Fibroblast of lung (primary cell): ENCODE results near the gene IL13RA1. TPM values are rescaled to one million over a fixed set of nuclear protein-coding genes. Genes with fewer than 3 reads are reported as not detected.

ENCODE experiments used
- DNase-seq, 2 donors: peaks; one replicate each; pipeline versions ENCODE4 v3.0.0 to v3.0.0-alpha.2; 2010; ENCODE audit warnings: low read depth in 2 of 2
- H2AFZ ChIP-seq: 2 replicates; pipeline ENCODE4 v1.5.1; 2012; ENCODE audit warnings: low read length, control low read depth, inconsistent platforms
- H3K27ac ChIP-seq: 2 replicates; pipeline ENCODE4 v1.5.1; 2011; ENCODE audit warnings: low read length, control low read depth; ENCODE audit not compliant: insufficient read depth
- H3K27me3 ChIP-seq: 2 replicates; pipeline ENCODE4 v1.5.1; 2011; ENCODE audit warnings: mild to moderate bottlenecking, low read length; ENCODE audit not compliant: control insufficient read depth, insufficient read depth
- H3K36me3 ChIP-seq: 2 replicates; pipeline ENCODE4 v1.5.1; 2011; ENCODE audit warnings: low read length; ENCODE audit not compliant: control insufficient read depth, insufficient read depth
- H3K4me1 ChIP-seq: 2 replicates; pipeline ENCODE4 v1.5.1; 2011; ENCODE audit warnings: low read length; ENCODE audit not compliant: control insufficient read depth, insufficient read depth; ENCODE audit errors: extremely low read depth
- H3K4me2 ChIP-seq: 2 replicates; pipeline ENCODE4 v1.5.1; 2011; ENCODE audit warnings: low read length, control low read depth; ENCODE audit not compliant: insufficient read depth; ENCODE audit errors: extremely low read depth
- H3K4me3 ChIP-seq, 4 experiments: fragments of 200-600 bp in 1 of 4; sonication (generic) in 1 of 4; replicated peaks in 1 of 4; 2 replicates each; pipeline ENCODE4 v1.5.1; 2011 to 2016; ENCODE audit warnings: low read length in 4 of 4, low read depth in 3 of 4, mild to moderate bottlenecking in 3 of 4, control low read depth in 2 of 4, inconsistent platforms in 1 of 4, mixed read lengths in 1 of 4; ENCODE audit not compliant: insufficient read depth in 1 of 4; ENCODE audit errors: control extremely low read depth in 1 of 4
- H3K79me2 ChIP-seq: 2 replicates; pipeline ENCODE4 v1.5.1; 2012; ENCODE audit warnings: mild to moderate bottlenecking, low read length, inconsistent platforms; ENCODE audit not compliant: control insufficient read depth, insufficient read depth
- H3K9ac ChIP-seq: 2 replicates; pipeline ENCODE4 v1.5.1; 2011; ENCODE audit warnings: mild to moderate bottlenecking, low read length, control low read depth; ENCODE audit not compliant: insufficient read depth
- H3K9me3 ChIP-seq: 2 replicates; pipeline ENCODE4 v1.5.1; 2012; ENCODE audit warnings: low read depth, low read length; ENCODE audit not compliant: control insufficient read depth, insufficient read depth
- H4K20me1 ChIP-seq: 2 replicates; pipeline ENCODE4 v1.5.1; 2011; ENCODE audit warnings: low read length; ENCODE audit not compliant: control insufficient read depth, insufficient read depth; ENCODE audit errors: extremely low read depth
- EZH2 ChIP-seq: IDR thresholded peaks from 2 replicates; pipeline ENCODE4 v1.5.1; 2012; ENCODE audit warnings: low read length, control low read depth, mild to moderate bottlenecking; ENCODE audit errors: missing control alignments
- polyA plus RNA-seq, 2 donors: library from polyadenylated mRNA; depleted of rRNA in 1 of 2; stranded (reverse) in 1 of 2; unstranded in 1 of 2; fragments of >200 nt; gene quantifications; 2 replicates each; pipeline ENCODE4 v1.2.1, GENCODE V29; 2011 to 2012; ENCODE audit warnings: missing spikeins in 1 of 2
- total RNA-seq: library from RNA; depleted of rRNA; stranded (reverse); fragments of >200 nt; gene quantifications from 2 replicates; pipeline ENCODE4 v1.2.1, GENCODE V29; 2014
- TF ChIP-seq, protein P1 (sequence below), 2 donors: IDR thresholded peaks in 1 of 2; conservative IDR thresholded peaks in 1 of 2; 1 replicate in 1 of 2; 2 replicates in 1 of 2; pipeline ENCODE4 v1.5.1; 2011 to 2012; ENCODE audit warnings: low read length in 2 of 2, control low read depth in 1 of 2, inconsistent platforms in 1 of 2, low read depth in 1 of 2, mild to moderate bottlenecking in 1 of 2

The IL13RA1 gene
- total and polyA plus RNA-seq, 2 donors (not counting 1 experiment from before 2014, with no cell fraction given): 67.4 to 104 TPM

DNA sequence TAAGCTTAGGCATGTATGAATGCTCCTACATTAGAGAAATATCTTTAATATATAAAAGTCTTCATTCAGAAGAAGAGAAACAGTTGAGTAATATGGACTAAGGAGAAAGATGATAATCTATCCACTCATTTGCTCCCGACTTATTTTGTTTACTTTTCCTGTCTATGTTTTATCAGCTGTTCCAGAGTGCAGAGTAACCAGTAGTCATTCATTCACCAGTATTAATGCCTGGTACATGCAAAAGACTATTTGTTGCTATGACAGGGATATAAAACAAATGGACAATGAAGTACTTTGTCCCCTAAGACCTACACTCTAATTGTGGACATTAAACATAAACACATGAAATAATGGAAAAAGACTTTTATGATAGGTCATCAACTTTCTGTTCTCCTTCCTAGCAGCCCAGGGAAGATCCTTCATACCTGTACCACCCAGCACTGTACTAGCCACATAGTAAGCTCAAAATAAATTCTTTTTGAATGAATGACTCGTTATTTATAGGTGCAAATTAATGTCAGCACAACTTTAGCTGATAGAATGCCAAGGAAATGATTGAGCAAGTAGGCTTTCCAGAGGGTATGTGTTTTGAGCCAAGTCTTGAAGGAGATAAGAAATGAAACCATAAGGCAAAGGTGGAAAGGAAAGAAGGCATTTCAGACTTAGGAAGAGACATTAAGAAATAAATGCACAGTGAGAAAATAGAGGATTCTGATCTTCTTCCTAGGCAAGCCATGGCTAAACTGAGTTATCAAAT, 45.0 kb upstream of the IL13RA1 start:
- no peak overlapping the region for H3K4me3 ChIP-seq
- H2AFZ ChIP-seq: no peak overlapping the region
- no peak for DNase-seq
- no peaks in the 10 kb centered on the region for H3K79me2 ChIP-seq
- H3K36me3 ChIP-seq: no peaks in the 10 kb centered on the region
- no peak overlapping the region for H3K4me2 ChIP-seq
- no peak overlapping the region for H3K27ac ChIP-seq
- no peaks in the 10 kb centered on the region for H3K4me1 ChIP-seq
- TF ChIP-seq, protein P1, sequence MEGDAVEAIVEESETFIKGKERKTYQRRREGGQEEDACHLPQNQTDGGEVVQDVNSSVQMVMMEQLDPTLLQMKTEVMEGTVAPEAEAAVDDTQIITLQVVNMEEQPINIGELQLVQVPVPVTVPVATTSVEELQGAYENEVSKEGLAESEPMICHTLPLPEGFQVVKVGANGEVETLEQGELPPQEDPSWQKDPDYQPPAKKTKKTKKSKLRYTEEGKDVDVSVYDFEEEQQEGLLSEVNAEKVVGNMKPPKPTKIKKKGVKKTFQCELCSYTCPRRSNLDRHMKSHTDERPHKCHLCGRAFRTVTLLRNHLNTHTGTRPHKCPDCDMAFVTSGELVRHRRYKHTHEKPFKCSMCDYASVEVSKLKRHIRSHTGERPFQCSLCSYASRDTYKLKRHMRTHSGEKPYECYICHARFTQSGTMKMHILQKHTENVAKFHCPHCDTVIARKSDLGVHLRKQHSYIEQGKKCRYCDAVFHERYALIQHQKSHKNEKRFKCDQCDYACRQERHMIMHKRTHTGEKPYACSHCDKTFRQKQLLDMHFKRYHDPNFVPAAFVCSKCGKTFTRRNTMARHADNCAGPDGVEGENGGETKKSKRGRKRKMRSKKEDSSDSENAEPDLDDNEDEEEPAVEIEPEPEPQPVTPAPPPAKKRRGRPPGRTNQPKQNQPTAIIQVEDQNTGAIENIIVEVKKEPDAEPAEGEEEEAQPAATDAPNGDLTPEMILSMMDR (conservative IDR thresholded peaks at IDR 0.05 in 1 of 2, IDR thresholded peaks at IDR 0.05 in 1 of 2; ENCODE audit: low read depth in 1 of 2, low read length in 2 of 2): no peak
- TF ChIP-seq EZH2: no peak
- H4K20me1 ChIP-seq: no peaks in the 10 kb centered on the region
- no peaks in the 10 kb centered on the region for H3K27me3 ChIP-seq
- H3K9ac ChIP-seq: no peak overlapping the region
- no peaks in the 10 kb centered on the region for H3K9me3 ChIP-seq

- TF ChIP-seq EZH2: no peak
- TF ChIP-seq, protein P1 (conservative IDR thresholded peaks at IDR 0.05 in 1 of 2, IDR thresholded peaks at IDR 0.05 in 1 of 2; ENCODE audit: low read depth in 1 of 2, low read length in 2 of 2): no peak
- no peaks in the 10 kb centered on the region for H3K9me3 ChIP-seq
- H2AFZ ChIP-seq: no peak overlapping the region
- H3K4me2 ChIP-seq: no peak overlapping the region
- no peak overlapping the region for H3K27ac ChIP-seq
- H3K36me3 ChIP-seq: no peaks in the 10 kb centered on the region
- no peak overlapping the region for H3K9ac ChIP-seq
- no peaks in the 10 kb centered on the region for H4K20me1 ChIP-seq
- no peaks in the 10 kb centered on the region for H3K79me2 ChIP-seq
- no peak for DNase-seq
- no peaks in the 10 kb centered on the region for H3K27me3 ChIP-seq
- no peak overlapping the region for H3K4me3 ChIP-seq
- H3K4me1 ChIP-seq: no peaks in the 10 kb centered on the region
Observed at GRCh38 chrX:118685393-118685792, 42.0 kb upstream of the IL13RA1 start.

GRCh38 chrX:118688935-118689334, 38.5 kb upstream of the IL13RA1 start:
- TF ChIP-seq, protein P1 (conservative IDR thresholded peaks at IDR 0.05 in 1 of 2, IDR thresholded peaks at IDR 0.05 in 1 of 2; ENCODE audit: low read depth in 1 of 2, low read length in 2 of 2): no peak
- no peak for TF ChIP-seq EZH2
- Histone ChIP-seq H3K4me3 (no peak overlapping the region), H3K4me2 (no peak overlapping the region), H3K27ac (no peak overlapping the region), H3K9ac (no peak overlapping the region), H3K79me2 (no peaks in the 10 kb centered on the region), H3K36me3 (no peaks in the 10 kb centered on the region), H3K9me3 (no peaks in the 10 kb centered on the region), H2AFZ (no peak overlapping the region), H3K27me3 (no peaks in the 10 kb centered on the region), H4K20me1 (no peaks in the 10 kb centered on the region), H3K4me1 (no peaks in the 10 kb centered on the region)
- DNase-seq: no peak
